HEK293 (cell line): ENCODE data around the gene FBXO40.

Experiments
- ZNF157 ChIP-seq: fragments of 450-650 bp; formaldehyde crosslinking; IDR thresholded peaks from 2 replicates; pipeline ENCODE4 v1.5.1; 2016; ENCODE audit warnings: missing biosample characterization, missing genetic modification characterization
- ZNF530 ChIP-seq: fragments of 450-650 bp; formaldehyde crosslinking; IDR thresholded peaks from 2 replicates; pipeline ENCODE4 v1.5.1; 2016; ENCODE audit warnings: low read depth, missing biosample characterization, missing genetic modification characterization

GRCh38 chr3:121574449-121574848, 18.7 kb upstream of the FBXO40 start:
- TF ChIP-seq ZNF530 (tag by site-specific recombination), result no peak
- TF ChIP-seq ZNF157 (tag by site-specific recombination), result no peak
